Stimulated activated CD4-positive, alpha-beta T cell treated with anti-CD3 and anti-CD28 coated beads, TNF-alpha, amount 100 ng/mL, for 24 hours (primary cell): ENCODE results near the gene SESTD1.
"Not testable (repeated sequence)": the region's sequence is repeated elsewhere in the genome, so short reads cannot be mapped to it uniquely, and the experiment has no call there.

Source experiments
- DNase-seq, 3 experiments: peaks; one replicate each; pipeline ENCODE4 v3.0.0-alpha.2; 2020; ENCODE audit warnings: low read depth in 3 of 3

The SESTD1 gene

GRCh38 chr2:179107737-179108136, 156.9 kb downstream of the SESTD1 start:
- no peak for DNase-seq

- DNase-seq = no peak
Measured at GRCh38 chr2:179106676-179107428, 157.8 kb downstream of the SESTD1 start.

- DNase-seq = no peak
Measured at GRCh38 chr2:179106342-179106675, 158.3 kb downstream of the SESTD1 start.

GRCh38 chr2:179104736-179105135, 159.9 kb downstream of the SESTD1 start:
- DNase-seq = no peak

GRCh38 chr2:179098080-179098689, 166.4 kb downstream of the SESTD1 start:
- no peak for DNase-seq

GRCh38 chr2:179097131-179097530, 167.5 kb downstream of the SESTD1 start:
- DNase-seq = no peak

- no peak for DNase-seq
Measured at GRCh38 chr2:179096090-179096489, 168.5 kb downstream of the SESTD1 start.

- not testable (repeated sequence) for DNase-seq
Measured at GRCh38 chr2:179092912-179093311, 171.7 kb downstream of the SESTD1 start.

GRCh38 chr2:179082697-179083096, 181.9 kb downstream of the SESTD1 start:
- DNase-seq = no peak

GRCh38 chr2:179081954-179082353, 182.7 kb downstream of the SESTD1 start:
- DNase-seq = no peak

- DNase-seq = no peak
Measured at GRCh38 chr2:179072527-179072926, 192.1 kb downstream of the SESTD1 start.

- no peak for DNase-seq
Measured at GRCh38 chr2:179071810-179072355, 192.7 kb downstream of the SESTD1 start.

- DNase-seq = no peak
Measured at GRCh38 chr2:179070895-179071294, 193.7 kb downstream of the SESTD1 start.

- DNase-seq = no peak
Measured at GRCh38 chr2:179069685-179070084, 194.9 kb downstream of the SESTD1 start.

GRCh38 chr2:179068991-179069643, 195.5 kb downstream of the SESTD1 start:
- DNase-seq = no peak

GRCh38 chr2:179059026-179059700, 205.5 kb downstream of the SESTD1 start:
- DNase-seq = no peak

- no peak for DNase-seq
Measured at GRCh38 chr2:179057737-179058136, 206.9 kb downstream of the SESTD1 start.

- DNase-seq = not testable (repeated sequence)
Measured at GRCh38 chr2:179053568-179053967, 211.1 kb downstream of the SESTD1 start.
